ENCODE measurements around the gene XPC. TPM values are rescaled to one million over a fixed set of nuclear protein-coding genes. Genes with fewer than 3 reads are reported as not detected.

XPC gene
- total and polyA plus RNA-seq, 4 donors, result 12.7 to 26.7 (median 14.2) TPM

DNA sequence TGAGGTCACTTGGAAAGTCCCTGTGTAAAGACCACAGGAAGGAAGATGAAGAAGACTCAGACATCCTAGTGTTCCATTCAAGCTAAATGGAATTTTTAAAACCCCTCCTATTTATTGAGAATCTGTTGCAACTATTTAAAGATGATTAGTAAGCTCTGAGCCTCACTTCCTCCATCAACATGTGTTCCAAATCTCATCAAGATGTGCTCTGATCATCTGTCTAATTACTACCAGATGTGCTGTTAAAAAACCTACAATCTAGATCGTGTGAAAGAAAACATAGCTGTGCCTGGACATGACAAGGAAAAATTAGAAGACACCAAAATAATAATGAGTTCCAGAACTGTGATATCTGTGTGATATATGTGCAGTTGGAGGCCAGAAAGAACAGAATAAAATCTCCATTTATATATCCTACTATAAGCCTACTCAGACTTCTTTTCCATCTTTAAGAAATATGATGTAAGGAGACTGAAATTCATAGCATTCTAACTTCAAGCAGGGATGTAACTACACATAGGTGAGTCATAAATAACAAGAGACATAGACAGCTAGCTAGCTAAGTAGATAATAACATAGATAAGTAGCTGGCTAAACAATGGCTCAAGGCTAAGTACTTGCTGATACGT lies 7.8 kb downstream of the XPC start:
- H3K27me3 ChIP-seq (ENCODE audit: control insufficient read depth in 4 of 4, insufficient read depth in 4 of 4, low read length in 3 of 4), result no peaks in the 10 kb centered on the region
- H3K4me1 ChIP-seq (ENCODE audit: control insufficient read depth in 4 of 4, insufficient read depth in 4 of 4, low read length in 3 of 4), result peaks cover 0 to 1% (median 0%) of the 10 kb centered on the region in 4 donors
- H3K9ac ChIP-seq (ENCODE audit: low read depth in 1 of 2, low read length in 2 of 2), result no peak overlapping the region
- H3K9me3 ChIP-seq (ENCODE audit: control insufficient read depth in 4 of 4, low read length in 3 of 4), result no peaks in the 10 kb centered on the region
- TF ChIP-seq RAD21 (IDR thresholded peaks at IDR 0.05) (no peak), FOXA2 (IDR thresholded peaks at IDR 0.05) (no peak), TAF1 (conservative IDR thresholded peaks at IDR 0.05) (no peak), YY1 (IDR thresholded peaks at IDR 0.05) (no peak), RXRA (IDR thresholded peaks at IDR 0.05) (no peak), JUND (IDR thresholded peaks at IDR 0.05) (no peak), HNF4G (IDR thresholded peaks at IDR 0.05) (no peak), EGR1 (IDR thresholded peaks at IDR 0.05; ENCODE audit: low read depth in 2 of 2) (no peak), SP1 (IDR thresholded peaks at IDR 0.05) (no peak)
- TF ChIP-seq, protein P1, sequence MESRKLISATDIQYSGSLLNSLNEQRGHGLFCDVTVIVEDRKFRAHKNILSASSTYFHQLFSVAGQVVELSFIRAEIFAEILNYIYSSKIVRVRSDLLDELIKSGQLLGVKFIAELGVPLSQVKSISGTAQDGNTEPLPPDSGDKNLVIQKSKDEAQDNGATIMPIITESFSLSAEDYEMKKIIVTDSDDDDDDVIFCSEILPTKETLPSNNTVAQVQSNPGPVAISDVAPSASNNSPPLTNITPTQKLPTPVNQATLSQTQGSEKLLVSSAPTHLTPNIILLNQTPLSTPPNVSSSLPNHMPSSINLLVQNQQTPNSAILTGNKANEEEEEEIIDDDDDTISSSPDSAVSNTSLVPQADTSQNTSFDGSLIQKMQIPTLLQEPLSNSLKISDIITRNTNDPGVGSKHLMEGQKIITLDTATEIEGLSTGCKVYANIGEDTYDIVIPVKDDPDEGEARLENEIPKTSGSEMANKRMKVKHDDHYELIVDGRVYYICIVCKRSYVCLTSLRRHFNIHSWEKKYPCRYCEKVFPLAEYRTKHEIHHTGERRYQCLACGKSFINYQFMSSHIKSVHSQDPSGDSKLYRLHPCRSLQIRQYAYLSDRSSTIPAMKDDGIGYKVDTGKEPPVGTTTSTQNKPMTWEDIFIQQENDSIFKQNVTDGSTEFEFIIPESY (IDR thresholded peaks at IDR 0.05), result no peak
- TF ChIP-seq, protein P2, sequence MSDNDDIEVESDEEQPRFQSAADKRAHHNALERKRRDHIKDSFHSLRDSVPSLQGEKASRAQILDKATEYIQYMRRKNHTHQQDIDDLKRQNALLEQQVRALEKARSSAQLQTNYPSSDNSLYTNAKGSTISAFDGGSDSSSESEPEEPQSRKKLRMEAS (IDR thresholded peaks at IDR 0.05), result no peak
- TF ChIP-seq, protein P3, sequence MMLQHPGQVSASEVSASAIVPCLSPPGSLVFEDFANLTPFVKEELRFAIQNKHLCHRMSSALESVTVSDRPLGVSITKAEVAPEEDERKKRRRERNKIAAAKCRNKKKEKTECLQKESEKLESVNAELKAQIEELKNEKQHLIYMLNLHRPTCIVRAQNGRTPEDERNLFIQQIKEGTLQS (IDR thresholded peaks at IDR 0.05), result no peak
- TF ChIP-seq, protein P4, sequence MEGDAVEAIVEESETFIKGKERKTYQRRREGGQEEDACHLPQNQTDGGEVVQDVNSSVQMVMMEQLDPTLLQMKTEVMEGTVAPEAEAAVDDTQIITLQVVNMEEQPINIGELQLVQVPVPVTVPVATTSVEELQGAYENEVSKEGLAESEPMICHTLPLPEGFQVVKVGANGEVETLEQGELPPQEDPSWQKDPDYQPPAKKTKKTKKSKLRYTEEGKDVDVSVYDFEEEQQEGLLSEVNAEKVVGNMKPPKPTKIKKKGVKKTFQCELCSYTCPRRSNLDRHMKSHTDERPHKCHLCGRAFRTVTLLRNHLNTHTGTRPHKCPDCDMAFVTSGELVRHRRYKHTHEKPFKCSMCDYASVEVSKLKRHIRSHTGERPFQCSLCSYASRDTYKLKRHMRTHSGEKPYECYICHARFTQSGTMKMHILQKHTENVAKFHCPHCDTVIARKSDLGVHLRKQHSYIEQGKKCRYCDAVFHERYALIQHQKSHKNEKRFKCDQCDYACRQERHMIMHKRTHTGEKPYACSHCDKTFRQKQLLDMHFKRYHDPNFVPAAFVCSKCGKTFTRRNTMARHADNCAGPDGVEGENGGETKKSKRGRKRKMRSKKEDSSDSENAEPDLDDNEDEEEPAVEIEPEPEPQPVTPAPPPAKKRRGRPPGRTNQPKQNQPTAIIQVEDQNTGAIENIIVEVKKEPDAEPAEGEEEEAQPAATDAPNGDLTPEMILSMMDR (IDR thresholded peaks at IDR 0.05; ENCODE audit: low read depth, low read length, missing input control), result no peak
- peaks cover 22 to 72% (median 65%) of the 10 kb centered on the region in 4 donors for H3K36me3 ChIP-seq (ENCODE audit: control insufficient read depth in 4 of 4, insufficient read depth in 3 of 4, low read depth in 1 of 4, low read length in 3 of 4)
- no peak for DNase-seq (ENCODE audit: low spot score)
- no peak overlapping the region for H3K27ac ChIP-seq (ENCODE audit: low read depth in 1 of 2, low read length in 2 of 2)
- 92% methylated on average over 2 of the region's 2 CpGs for WGBS
- H3K4me3 ChIP-seq (ENCODE audit: low read depth in 1 of 3, low read length in 3 of 3), result no peak overlapping the region

DNA sequence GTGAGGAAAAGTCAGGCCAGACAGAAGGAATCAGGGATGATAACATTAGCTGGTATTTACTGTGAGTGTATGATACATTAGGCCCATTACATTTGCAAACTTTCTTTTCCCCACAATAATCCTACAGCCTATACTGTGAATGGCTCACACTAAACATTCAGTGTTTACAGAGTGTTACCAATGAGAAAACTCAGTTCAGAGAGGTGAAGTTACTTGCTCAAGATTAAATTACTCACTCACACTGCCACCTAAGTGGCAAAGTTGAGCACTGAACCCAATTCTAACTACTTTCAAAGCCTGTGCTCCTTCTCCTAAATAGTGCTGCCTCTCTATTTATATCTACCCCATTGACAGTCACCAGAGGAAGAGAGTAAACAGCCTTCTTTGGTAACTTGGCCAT lies 8.5 kb downstream of the XPC start:
- TF ChIP-seq RXRA (IDR thresholded peaks at IDR 0.05) (no peak), RAD21 (IDR thresholded peaks at IDR 0.05) (no peak)

DNA sequence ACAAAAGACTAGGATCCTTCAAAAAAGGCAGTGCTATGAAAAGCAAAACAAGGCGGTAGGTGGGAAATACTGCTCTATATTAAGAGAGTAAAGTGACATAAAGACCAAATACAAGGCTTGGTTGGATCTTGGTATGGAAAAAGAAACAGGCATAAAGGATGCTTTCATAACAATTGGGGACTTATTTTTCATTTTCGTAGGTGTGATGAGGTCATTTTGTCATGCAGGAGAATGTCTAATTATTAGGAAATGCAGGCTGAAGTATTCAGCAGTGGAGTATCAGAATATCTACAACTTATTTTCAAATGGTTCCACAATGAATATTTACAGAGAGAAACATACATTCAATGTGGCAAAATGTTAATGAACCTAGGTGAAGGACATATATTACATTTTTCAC lies 9.0 kb downstream of the XPC start:
- H3K36me3 ChIP-seq (ENCODE audit: control insufficient read depth in 4 of 4, insufficient read depth in 3 of 4, low read depth in 1 of 4, low read length in 3 of 4), result peaks cover 27 to 85% (median 77%) of the 10 kb centered on the region in 4 donors
- no peak overlapping the region for H3K4me3 ChIP-seq (ENCODE audit: low read depth in 1 of 3, low read length in 3 of 3)
- no peaks in the 10 kb centered on the region for H3K9me3 ChIP-seq (ENCODE audit: control insufficient read depth in 4 of 4, low read length in 3 of 4)
- 95% methylated on average over 2 of the region's 2 CpGs for WGBS
- H3K27ac ChIP-seq (ENCODE audit: low read depth in 1 of 2, low read length in 2 of 2), result no peak overlapping the region
- no peak for DNase-seq (ENCODE audit: low spot score)
- no peak for TF ChIP-seq YY1 (IDR thresholded peaks at IDR 0.05)
- no peak for TF ChIP-seq HNF4A (conservative IDR thresholded peaks at IDR 0.05)
- TF ChIP-seq HNF4G (IDR thresholded peaks at IDR 0.05), result no peak
- TF ChIP-seq, protein P4 (IDR thresholded peaks at IDR 0.05; ENCODE audit: low read depth, low read length, missing input control), result no peak
- no peak for TF ChIP-seq FOXA2 (IDR thresholded peaks at IDR 0.05)
- TF ChIP-seq, protein P2 (IDR thresholded peaks at IDR 0.05), result no peak
- H3K27me3 ChIP-seq (ENCODE audit: control insufficient read depth in 4 of 4, insufficient read depth in 4 of 4, low read length in 3 of 4), result no peaks in the 10 kb centered on the region
- H3K4me1 ChIP-seq (ENCODE audit: control insufficient read depth in 4 of 4, insufficient read depth in 4 of 4, low read length in 3 of 4), result no peaks in the 10 kb centered on the region
- no peak overlapping the region for H3K9ac ChIP-seq (ENCODE audit: low read depth in 1 of 2, low read length in 2 of 2)

More for the DNA sequence above, 8.5 kb downstream of the XPC start:
- no peaks in the 10 kb centered on the region for H3K9me3 ChIP-seq (ENCODE audit: control insufficient read depth in 4 of 4, low read length in 3 of 4)
- H3K9ac ChIP-seq (ENCODE audit: low read depth in 1 of 2, low read length in 2 of 2), result no peak overlapping the region
- DNase-seq (ENCODE audit: low spot score), result no peak
- no peak overlapping the region for H3K4me3 ChIP-seq (ENCODE audit: low read depth in 1 of 3, low read length in 3 of 3)
- no peaks in the 10 kb centered on the region for H3K4me1 ChIP-seq (ENCODE audit: control insufficient read depth in 4 of 4, insufficient read depth in 4 of 4, low read length in 3 of 4)
- no peaks in the 10 kb centered on the region for H3K27me3 ChIP-seq (ENCODE audit: control insufficient read depth in 4 of 4, insufficient read depth in 4 of 4, low read length in 3 of 4)
- H3K36me3 ChIP-seq (ENCODE audit: control insufficient read depth in 4 of 4, insufficient read depth in 3 of 4, low read depth in 1 of 4, low read length in 3 of 4), result peaks cover 27 to 80% (median 73%) of the 10 kb centered on the region in 4 donors
- H3K27ac ChIP-seq (ENCODE audit: low read depth in 1 of 2, low read length in 2 of 2), result no peak overlapping the region
